Esophagus squamous epithelium (tissue), 4 donors: ENCODE data around the gene OR10H5.

ENCODE experiments used
- POLR2A ChIP-seq, 4 donors: fragments of 450-650 bp; IDR thresholded peaks; one replicate each; pipeline ENCODE4 v1.6.1; 2017; ENCODE audit warnings: antibody characterized with exemption in 4 of 4, mild to moderate bottlenecking in 4 of 4, moderate library complexity in 3 of 4
- TF ChIP-seq, protein P1 (sequence below), 6 experiments: fragments of 450-650 bp in 4 of 6; fragments of 200-600 bp in 2 of 6; sonication (generic) in 2 of 6; IDR thresholded peaks; one replicate each; pipeline ENCODE4 v1.5.1; 2016 to 2019; ENCODE audit warnings: antibody characterized with exemption in 6 of 6, mild to moderate bottlenecking in 4 of 6, moderate library complexity in 4 of 6

DNA sequence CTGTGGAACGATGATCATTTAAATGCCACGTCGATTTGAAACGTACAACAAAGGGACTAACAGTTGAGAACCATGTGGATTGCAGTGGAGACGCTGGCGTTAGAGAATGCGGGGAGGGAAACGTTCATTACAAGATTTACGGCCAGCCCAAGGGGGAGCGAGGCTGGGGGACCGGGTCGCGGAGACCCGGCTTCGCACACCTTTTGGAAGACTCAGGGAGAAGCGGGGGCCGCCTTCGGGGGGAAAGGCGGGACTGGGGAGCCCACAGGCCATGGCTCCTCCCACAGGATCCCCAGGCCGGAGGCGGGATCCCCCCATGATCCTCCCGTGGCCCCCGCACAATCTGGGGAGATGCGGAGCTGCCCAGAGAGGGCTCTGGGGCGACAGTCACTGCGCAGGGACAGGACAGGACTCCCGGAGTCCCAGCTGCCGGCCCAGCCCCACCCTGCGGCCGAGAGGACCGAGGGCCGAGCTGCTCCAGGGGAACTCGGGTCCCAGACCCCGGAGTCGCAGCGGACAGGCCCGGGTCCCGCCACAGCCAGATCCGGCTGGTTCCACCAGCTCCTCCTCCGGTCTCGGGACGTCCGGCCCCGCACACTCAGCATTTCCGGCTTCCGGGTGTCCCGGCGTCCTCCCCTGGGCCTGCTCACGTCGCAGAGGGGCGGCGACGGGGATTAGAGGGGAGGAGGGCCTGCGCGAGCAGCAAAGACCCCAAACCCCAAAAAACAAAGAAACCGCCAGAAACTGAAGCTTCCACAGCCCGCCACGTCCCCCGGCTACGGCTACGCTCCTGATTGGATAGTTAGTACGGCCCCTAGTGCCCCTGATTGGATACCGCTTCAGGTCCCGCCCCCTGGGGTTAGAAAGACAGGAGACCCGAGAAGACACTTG is 49.1 kb downstream of the OR10H5 start:
- TF ChIP-seq, protein P1, sequence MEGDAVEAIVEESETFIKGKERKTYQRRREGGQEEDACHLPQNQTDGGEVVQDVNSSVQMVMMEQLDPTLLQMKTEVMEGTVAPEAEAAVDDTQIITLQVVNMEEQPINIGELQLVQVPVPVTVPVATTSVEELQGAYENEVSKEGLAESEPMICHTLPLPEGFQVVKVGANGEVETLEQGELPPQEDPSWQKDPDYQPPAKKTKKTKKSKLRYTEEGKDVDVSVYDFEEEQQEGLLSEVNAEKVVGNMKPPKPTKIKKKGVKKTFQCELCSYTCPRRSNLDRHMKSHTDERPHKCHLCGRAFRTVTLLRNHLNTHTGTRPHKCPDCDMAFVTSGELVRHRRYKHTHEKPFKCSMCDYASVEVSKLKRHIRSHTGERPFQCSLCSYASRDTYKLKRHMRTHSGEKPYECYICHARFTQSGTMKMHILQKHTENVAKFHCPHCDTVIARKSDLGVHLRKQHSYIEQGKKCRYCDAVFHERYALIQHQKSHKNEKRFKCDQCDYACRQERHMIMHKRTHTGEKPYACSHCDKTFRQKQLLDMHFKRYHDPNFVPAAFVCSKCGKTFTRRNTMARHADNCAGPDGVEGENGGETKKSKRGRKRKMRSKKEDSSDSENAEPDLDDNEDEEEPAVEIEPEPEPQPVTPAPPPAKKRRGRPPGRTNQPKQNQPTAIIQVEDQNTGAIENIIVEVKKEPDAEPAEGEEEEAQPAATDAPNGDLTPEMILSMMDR (IDR thresholded peaks at IDR 0.05), result no peak
- TF ChIP-seq POLR2A (IDR thresholded peaks at IDR 0.05), result peak in 2 of 4 donors; percentile 92 to 94
